ENCODE measurements around the gene NOTCH4. TPM values are rescaled to one million over a fixed set of nuclear protein-coding genes. Genes with fewer than 3 reads are reported as not detected.

The NOTCH4 gene
- total and polyA plus RNA-seq, 2 donors (not counting 1 experiment from before 2014, with no cell fraction given) = 0.42 to 0.99 TPM

DNA sequence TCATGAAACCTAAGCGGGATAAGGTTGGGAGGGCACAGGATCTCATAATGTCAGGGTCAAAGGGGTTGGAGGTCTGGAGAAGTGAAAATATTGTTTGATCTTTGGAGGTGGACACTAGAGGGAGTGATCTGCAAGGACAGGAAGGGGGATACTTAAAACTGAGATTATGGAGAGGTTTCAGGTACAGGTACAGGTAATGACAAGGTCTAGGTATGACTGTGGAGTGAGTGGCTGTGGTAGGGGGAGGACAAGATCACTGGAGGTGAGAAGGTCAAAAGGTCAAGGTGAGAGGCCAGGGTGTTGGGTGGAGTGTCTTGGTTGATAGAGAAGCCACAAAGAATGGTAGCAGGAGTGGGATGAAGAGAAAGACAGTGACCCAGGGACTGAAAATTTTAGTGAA, 16.8 kb upstream of the NOTCH4 start:
- H3K9ac ChIP-seq (ENCODE audit: insufficient read depth, low read length) = no peak overlapping the region
- no peaks in the 10 kb centered on the region for H3K79me2 ChIP-seq (ENCODE audit: control insufficient read depth, insufficient read depth, low read length)
- H3K36me3 ChIP-seq (ENCODE audit: control insufficient read depth, insufficient read depth, low read length) = no peaks in the 10 kb centered on the region
- H3K4me3 ChIP-seq (replicated peaks in 1 of 4; ENCODE audit: control extremely low read depth in 1 of 4, insufficient read depth in 1 of 4, low read depth in 3 of 4, low read length in 4 of 4) = no peak overlapping the region
- no peaks in the 10 kb centered on the region for H3K27me3 ChIP-seq (ENCODE audit: control insufficient read depth, insufficient read depth, low read length)
- no peak for DNase-seq (ENCODE audit: low read depth in 2 of 2)
- H3K27ac ChIP-seq (ENCODE audit: insufficient read depth, low read length) = no peak overlapping the region
- H3K9me3 ChIP-seq (ENCODE audit: control insufficient read depth, insufficient read depth, low read depth, low read length) = no peaks in the 10 kb centered on the region
- no peaks in the 10 kb centered on the region for H4K20me1 ChIP-seq (ENCODE audit: control insufficient read depth, extremely low read depth, insufficient read depth, low read length)
- no peak overlapping the region for H2AFZ ChIP-seq (ENCODE audit: low read length)
- H3K4me2 ChIP-seq (ENCODE audit: extremely low read depth, insufficient read depth, low read length) = no peak overlapping the region
- H3K4me1 ChIP-seq (ENCODE audit: control insufficient read depth, extremely low read depth, insufficient read depth, low read length) = no peaks in the 10 kb centered on the region
- TF ChIP-seq EZH2 (IDR thresholded peaks at IDR 0.05; ENCODE audit: low read length, missing control alignments) = no peak
- TF ChIP-seq, protein P1, sequence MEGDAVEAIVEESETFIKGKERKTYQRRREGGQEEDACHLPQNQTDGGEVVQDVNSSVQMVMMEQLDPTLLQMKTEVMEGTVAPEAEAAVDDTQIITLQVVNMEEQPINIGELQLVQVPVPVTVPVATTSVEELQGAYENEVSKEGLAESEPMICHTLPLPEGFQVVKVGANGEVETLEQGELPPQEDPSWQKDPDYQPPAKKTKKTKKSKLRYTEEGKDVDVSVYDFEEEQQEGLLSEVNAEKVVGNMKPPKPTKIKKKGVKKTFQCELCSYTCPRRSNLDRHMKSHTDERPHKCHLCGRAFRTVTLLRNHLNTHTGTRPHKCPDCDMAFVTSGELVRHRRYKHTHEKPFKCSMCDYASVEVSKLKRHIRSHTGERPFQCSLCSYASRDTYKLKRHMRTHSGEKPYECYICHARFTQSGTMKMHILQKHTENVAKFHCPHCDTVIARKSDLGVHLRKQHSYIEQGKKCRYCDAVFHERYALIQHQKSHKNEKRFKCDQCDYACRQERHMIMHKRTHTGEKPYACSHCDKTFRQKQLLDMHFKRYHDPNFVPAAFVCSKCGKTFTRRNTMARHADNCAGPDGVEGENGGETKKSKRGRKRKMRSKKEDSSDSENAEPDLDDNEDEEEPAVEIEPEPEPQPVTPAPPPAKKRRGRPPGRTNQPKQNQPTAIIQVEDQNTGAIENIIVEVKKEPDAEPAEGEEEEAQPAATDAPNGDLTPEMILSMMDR (conservative IDR thresholded peaks at IDR 0.05 in 1 of 2, IDR thresholded peaks at IDR 0.05 in 1 of 2; ENCODE audit: low read depth in 1 of 2, low read length in 2 of 2) = no peak

DNA sequence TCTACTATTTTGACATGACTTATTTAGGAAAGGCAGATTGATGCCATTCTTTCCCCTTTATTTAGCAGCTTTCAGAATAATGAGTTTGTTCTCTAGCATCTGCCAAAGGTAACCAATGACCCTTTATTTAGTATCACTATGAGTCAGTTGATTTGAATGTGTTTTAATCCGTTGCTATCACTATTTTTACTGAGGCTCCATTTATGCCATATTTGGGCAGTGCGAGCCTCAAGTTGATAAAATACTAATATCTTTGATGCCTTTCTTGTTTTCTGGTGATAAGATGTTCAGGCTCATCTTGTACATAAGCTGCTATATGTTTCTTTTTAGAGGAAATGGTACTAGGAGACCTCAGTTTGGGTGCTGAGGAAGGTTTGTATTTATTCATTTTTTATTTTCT, 15.6 kb upstream of the NOTCH4 start:
- TF ChIP-seq EZH2 (IDR thresholded peaks at IDR 0.05; ENCODE audit: low read length, missing control alignments) = no peak
- TF ChIP-seq, protein P1 (conservative IDR thresholded peaks at IDR 0.05 in 1 of 2, IDR thresholded peaks at IDR 0.05 in 1 of 2; ENCODE audit: low read depth in 1 of 2, low read length in 2 of 2) = no peak
- H3K36me3 ChIP-seq (ENCODE audit: control insufficient read depth, insufficient read depth, low read length) = no peaks in the 10 kb centered on the region
- no peak overlapping the region for H3K27ac ChIP-seq (ENCODE audit: insufficient read depth, low read length)
- no peaks in the 10 kb centered on the region for H3K27me3 ChIP-seq (ENCODE audit: control insufficient read depth, insufficient read depth, low read length)
- H4K20me1 ChIP-seq (ENCODE audit: control insufficient read depth, extremely low read depth, insufficient read depth, low read length) = no peaks in the 10 kb centered on the region
- H3K4me2 ChIP-seq (ENCODE audit: extremely low read depth, insufficient read depth, low read length) = no peak overlapping the region
- no peaks in the 10 kb centered on the region for H3K4me1 ChIP-seq (ENCODE audit: control insufficient read depth, extremely low read depth, insufficient read depth, low read length)
- H3K79me2 ChIP-seq (ENCODE audit: control insufficient read depth, insufficient read depth, low read length) = no peaks in the 10 kb centered on the region
- no peak overlapping the region for H3K4me3 ChIP-seq (replicated peaks in 1 of 4; ENCODE audit: control extremely low read depth in 1 of 4, insufficient read depth in 1 of 4, low read depth in 3 of 4, low read length in 4 of 4)
- DNase-seq (ENCODE audit: low read depth in 2 of 2) = no peak
- H2AFZ ChIP-seq (ENCODE audit: low read length) = no peak overlapping the region
- no peaks in the 10 kb centered on the region for H3K9me3 ChIP-seq (ENCODE audit: control insufficient read depth, insufficient read depth, low read depth, low read length)
- no peak overlapping the region for H3K9ac ChIP-seq (ENCODE audit: insufficient read depth, low read length)

DNA sequence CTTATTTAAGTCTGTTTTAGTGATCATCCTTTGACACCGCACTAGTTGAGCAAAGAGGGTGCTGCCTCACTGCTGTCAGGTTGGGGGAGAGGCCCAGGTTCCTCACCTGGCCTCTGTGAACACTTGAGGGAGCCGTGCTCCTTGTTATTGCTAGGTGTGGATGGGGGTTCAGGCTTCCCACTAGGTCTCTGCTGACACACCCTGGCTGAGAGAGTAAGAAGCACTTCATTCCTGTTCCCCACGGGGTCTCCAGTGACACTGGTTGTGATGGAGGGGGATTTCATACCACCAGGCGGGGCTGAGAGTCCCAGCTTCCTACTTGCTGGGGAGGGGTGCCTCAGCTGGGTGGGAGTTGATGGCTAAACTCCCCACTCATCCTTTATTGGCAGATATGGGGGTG, 11.1 kb upstream of the NOTCH4 start:
- Histone ChIP-seq H3K27me3 (ENCODE audit: control insufficient read depth, insufficient read depth, low read length) (no peaks in the 10 kb centered on the region), H4K20me1 (ENCODE audit: control insufficient read depth, extremely low read depth, insufficient read depth, low read length) (no peaks in the 10 kb centered on the region), H3K4me1 (ENCODE audit: control insufficient read depth, extremely low read depth, insufficient read depth, low read length) (no peaks in the 10 kb centered on the region), H3K36me3 (ENCODE audit: control insufficient read depth, insufficient read depth, low read length) (no peaks in the 10 kb centered on the region), H2AFZ (ENCODE audit: low read length) (no peak overlapping the region), H3K9me3 (ENCODE audit: control insufficient read depth, insufficient read depth, low read depth, low read length) (no peaks in the 10 kb centered on the region), H3K79me2 (ENCODE audit: control insufficient read depth, insufficient read depth, low read length) (no peaks in the 10 kb centered on the region), H3K4me2 (ENCODE audit: extremely low read depth, insufficient read depth, low read length) (no peak overlapping the region), H3K9ac (ENCODE audit: insufficient read depth, low read length) (no peak overlapping the region), H3K27ac (ENCODE audit: insufficient read depth, low read length) (no peak overlapping the region), H3K4me3 (replicated peaks in 1 of 4; ENCODE audit: control extremely low read depth in 1 of 4, insufficient read depth in 1 of 4, low read depth in 3 of 4, low read length in 4 of 4) (no peak overlapping the region)
- no peak for DNase-seq (ENCODE audit: low read depth in 2 of 2)
- TF ChIP-seq, protein P1 (conservative IDR thresholded peaks at IDR 0.05 in 1 of 2, IDR thresholded peaks at IDR 0.05 in 1 of 2; ENCODE audit: low read depth in 1 of 2, low read length in 2 of 2) = no peak
- no peak for TF ChIP-seq EZH2 (IDR thresholded peaks at IDR 0.05; ENCODE audit: low read length, missing control alignments)
